ENCODE data around the gene EFCAB12.
"Not testable (repeated sequence)": the region's sequence is repeated elsewhere in the genome, so short reads cannot be mapped to it uniquely, and the experiment has no call there.

The EFCAB12 gene

GRCh38 chr3:129387487-129387886 lies 40.9 kb downstream of the EFCAB12 start:
- no peak for DNase-seq (ENCODE audit: extremely low spot score)
- POLR2A ChIA-PET = no interaction called here
- CTCF ChIA-PET = interaction anchor here (0.5 kb wide), 1 partner anchor 25 kb away, joined by 4 read pairs; no protein-coding TSS in a partner anchor
- TF ChIP-seq ZNF384 (IDR thresholded peaks at IDR 0.05) (no peak), L3MBTL2 (conservative IDR thresholded peaks at IDR 0.05) (no peak), FOXK2 (IDR thresholded peaks at IDR 0.05) (no peak), HDGF (IDR thresholded peaks at IDR 0.05; ENCODE audit: borderline replicate concordance) (no peak), BHLHE40 (IDR thresholded peaks at IDR 0.05; ENCODE audit: borderline replicate concordance) (no peak), FOXA1 (IDR thresholded peaks at IDR 0.05) (no peak), CTBP1 (IDR thresholded peaks at IDR 0.05; ENCODE audit: borderline replicate concordance) (no peak), FOXM1 (IDR thresholded peaks at IDR 0.05; ENCODE audit: borderline replicate concordance) (no peak), LEF1 (IDR thresholded peaks at IDR 0.05; ENCODE audit: borderline replicate concordance) (no peak), ELF4 (IDR thresholded peaks at IDR 0.05) (no peak), SUZ12 (IDR thresholded peaks at IDR 0.05) (no peak), ARNT (IDR thresholded peaks at IDR 0.05) (no peak), PKNOX1 (IDR thresholded peaks at IDR 0.05) (no peak), SP1 (IDR thresholded peaks at IDR 0.05) (no peak), TARDBP (IDR thresholded peaks at IDR 0.05) (no peak), NFRKB (IDR thresholded peaks at IDR 0.05) (no peak)

- POLR2A ChIA-PET = no interaction called here
- TF ChIP-seq NFRKB (IDR thresholded peaks at IDR 0.05) = no peak
- TF ChIP-seq PKNOX1 (IDR thresholded peaks at IDR 0.05) = no peak
- no peak for TF ChIP-seq FOXK2 (IDR thresholded peaks at IDR 0.05)
- no peak for TF ChIP-seq ZNF384 (IDR thresholded peaks at IDR 0.05)
- no peak for TF ChIP-seq LEF1 (IDR thresholded peaks at IDR 0.05; ENCODE audit: borderline replicate concordance)
- no peak for TF ChIP-seq L3MBTL2 (conservative IDR thresholded peaks at IDR 0.05)
- TF ChIP-seq ARNT (IDR thresholded peaks at IDR 0.05) = no peak
- TF ChIP-seq FOXA1 (IDR thresholded peaks at IDR 0.05) = no peak
- no peak for TF ChIP-seq ELF4 (IDR thresholded peaks at IDR 0.05)
- TF ChIP-seq TARDBP (IDR thresholded peaks at IDR 0.05) = no peak
- no peak for TF ChIP-seq SUZ12 (IDR thresholded peaks at IDR 0.05)
- no peak for TF ChIP-seq CTBP1 (IDR thresholded peaks at IDR 0.05; ENCODE audit: borderline replicate concordance)
- TF ChIP-seq FOXM1 (IDR thresholded peaks at IDR 0.05; ENCODE audit: borderline replicate concordance) = no peak
- no peak for TF ChIP-seq BHLHE40 (IDR thresholded peaks at IDR 0.05; ENCODE audit: borderline replicate concordance)
- CTCF ChIA-PET = interaction anchor here (0.5 kb wide), 1 partner anchor 25 kb away, joined by 4 read pairs; no protein-coding TSS in a partner anchor
- no peak for DNase-seq (ENCODE audit: extremely low spot score)
These were observed 41.5 kb downstream of the EFCAB12 start for GRCh38 chr3:129386984-129387383.

- POLR2A ChIA-PET; DNase-seq (ENCODE audit: extremely low spot score): not testable (repeated sequence)
- CTCF ChIA-PET = interaction anchor here (0.9 kb wide), 1 partner anchor 50 kb away, joined by 5 read pairs; no protein-coding TSS in a partner anchor
These were observed 42.9 kb downstream of the EFCAB12 start for GRCh38 chr3:129385507-129385906.

- POLR2A ChIA-PET = no interaction called here
- CTCF ChIA-PET = interaction anchor here (0.9 kb wide), 1 partner anchor 50 kb away, joined by 5 read pairs; no protein-coding TSS in a partner anchor
These were observed 43.7 kb downstream of the EFCAB12 start for GRCh38 chr3:129384594-129385323.

GRCh38 chr3:129384103-129384502 lies 44.3 kb downstream of the EFCAB12 start:
- CTCF ChIA-PET = interaction anchor here (0.6 to 1.6 kb wide), 5 partner anchors 9 to 438 kb away, joined by 3 to 6 read pairs (median 5); no protein-coding TSS in a partner anchor
- POLR2A ChIA-PET; DNase-seq (ENCODE audit: extremely low spot score): not testable (repeated sequence)

More at GRCh38 chr3:129384594-129385323, 43.7 kb downstream of the EFCAB12 start:
- no peak for TF ChIP-seq FOXM1 (IDR thresholded peaks at IDR 0.05; ENCODE audit: borderline replicate concordance)
- TF ChIP-seq ARNT (IDR thresholded peaks at IDR 0.05) = no peak
- no peak for TF ChIP-seq NFRKB (IDR thresholded peaks at IDR 0.05)
- no peak for TF ChIP-seq FOXK2 (IDR thresholded peaks at IDR 0.05)
- no peak for TF ChIP-seq BHLHE40 (IDR thresholded peaks at IDR 0.05; ENCODE audit: borderline replicate concordance)
- no peak for TF ChIP-seq CTBP1 (IDR thresholded peaks at IDR 0.05; ENCODE audit: borderline replicate concordance)
- TF ChIP-seq FOXA1 (IDR thresholded peaks at IDR 0.05) = no peak
- DNase-seq (ENCODE audit: extremely low spot score) = no peak

- CTCF ChIA-PET = interaction anchor here (0.6 to 1.6 kb wide), 19 partner anchors 9 to 439 kb away, joined by 3 to 7 read pairs (median 3); partner anchors contain the start of genes IFT122 and MBD4
- POLR2A ChIA-PET = interaction anchor here (0.9 to 1.2 kb wide), 2 partner anchors 12 to 67 kb away, joined by 3 to 5 read pairs; a partner anchor contains a TSS
- DNase-seq (ENCODE audit: extremely low spot score) = peak; percentile 81
- TF ChIP-seq NFRKB (IDR thresholded peaks at IDR 0.05) (no peak), ARNT (IDR thresholded peaks at IDR 0.05) (no peak), SUZ12 (IDR thresholded peaks at IDR 0.05) (no peak), FOXA1 (IDR thresholded peaks at IDR 0.05) (no peak), FOXM1 (IDR thresholded peaks at IDR 0.05; ENCODE audit: borderline replicate concordance) (no peak), ELF4 (IDR thresholded peaks at IDR 0.05) (no peak), SP1 (IDR thresholded peaks at IDR 0.05) (no peak), HDGF (IDR thresholded peaks at IDR 0.05; ENCODE audit: borderline replicate concordance) (no peak), L3MBTL2 (conservative IDR thresholded peaks at IDR 0.05) (no peak)
These were observed 45.1 kb downstream of the EFCAB12 start for GRCh38 chr3:129383292-129383860.

GRCh38 chr3:129382366-129382765 lies 46.1 kb downstream of the EFCAB12 start:
- no peak for DNase-seq (ENCODE audit: extremely low spot score)
- TF ChIP-seq BHLHE40 (IDR thresholded peaks at IDR 0.05; ENCODE audit: borderline replicate concordance) (no peak), FOXM1 (IDR thresholded peaks at IDR 0.05; ENCODE audit: borderline replicate concordance) (no peak), TARDBP (IDR thresholded peaks at IDR 0.05) (no peak), L3MBTL2 (conservative IDR thresholded peaks at IDR 0.05) (no peak), FOXA1 (IDR thresholded peaks at IDR 0.05) (no peak), ZNF384 (IDR thresholded peaks at IDR 0.05) (no peak), ELF4 (IDR thresholded peaks at IDR 0.05) (no peak), LEF1 (IDR thresholded peaks at IDR 0.05; ENCODE audit: borderline replicate concordance) (no peak), CTBP1 (IDR thresholded peaks at IDR 0.05; ENCODE audit: borderline replicate concordance) (no peak), HDGF (IDR thresholded peaks at IDR 0.05; ENCODE audit: borderline replicate concordance) (no peak), NFRKB (IDR thresholded peaks at IDR 0.05) (no peak), FOXK2 (IDR thresholded peaks at IDR 0.05) (no peak), PKNOX1 (IDR thresholded peaks at IDR 0.05) (no peak), SP1 (IDR thresholded peaks at IDR 0.05) (no peak), ARNT (IDR thresholded peaks at IDR 0.05) (no peak)
- ChIA-PET CTCF (no interaction called here), POLR2A (no interaction called here)

Data from HEK293T (cell line).